Sciatic nerve (tissue), 2 donors: Measurements from ENCODE around the gene WDR4. TPM values are rescaled to one million over a fixed set of nuclear protein-coding genes. Genes with fewer than 3 reads are reported as not detected.
"Not testable (repeated sequence)": the region's sequence is repeated elsewhere in the genome, so short reads cannot be mapped to it uniquely, and the experiment has no call there.

ENCODE experiments used
- ATAC-seq: fragments of 200-7000 bp; cut with Tn5 transposase; one replicate; pipeline ENCODE4 v1.9.1; 2020; ENCODE audit warnings: mild to moderate bottlenecking, moderate library complexity
- DNase-seq: peaks from one replicate; pipeline ENCODE4 v3.0.0-alpha.2; 2020; ENCODE audit warnings: low spot score
- intact Hi-C: fragments of 100-400 bp; cut with DNase I; formaldehyde crosslinking; loops from one replicate; pipeline ENCODE4 v1.14.2; 2022
- total RNA-seq: library from RNA; stranded (reverse); fragmentation: NEBNext Ultra II Directional; extraction: Animal tissue kit (Norgen Biotek cat#: 25700); gene quantifications from one replicate; pipeline ENCODE4 v1.2.1, GENCODE V29; 2021
- donor health status: DM: no; HTN: no; CAD: no.
- donor health status: DM: no; HTN: no; CAD: no.

WDR4 gene
- total RNA-seq, 1 donor from 2014 or later, result 13.0 TPM

- DNase-seq (no peak), ATAC-seq (no peak)
- intact Hi-C loops, result no loop called here
Observed at GRCh38 chr21:42887326-42887725, 8.0 kb upstream of the WDR4 start.

GRCh38 chr21:42883921-42884320 is 4.6 kb upstream of the WDR4 start:
- ATAC-seq (no peak), DNase-seq (no peak)
- intact Hi-C loops, result no loop called here

GRCh38 chr21:42880352-42880751 is 1.0 kb upstream of the WDR4 start:
- intact Hi-C loops, result no loop called here
- DNase-seq (no peak), ATAC-seq (no peak)

- ATAC-seq (peak; percentile 4), DNase-seq (no peak)
- intact Hi-C loops, result no loop called here
Observed at GRCh38 chr21:42878678-42878992, 704 bp downstream of the WDR4 start.

GRCh38 chr21:42875811-42876210 is 3.5 kb downstream of the WDR4 start:
- DNase-seq, intact Hi-C loops, ATAC-seq: not testable (repeated sequence)

- intact Hi-C loops, result no loop called here
- ATAC-seq, result no peak
- no peak for DNase-seq
Observed at GRCh38 chr21:42873096-42873495, 6.2 kb downstream of the WDR4 start.

GRCh38 chr21:42868196-42868595 is 11.1 kb downstream of the WDR4 start:
- DNase-seq, result no peak
- ATAC-seq, result no peak
- intact Hi-C loops, result no loop called here

GRCh38 chr21:42865776-42866160 is 13.6 kb downstream of the WDR4 start:
- DNase-seq, result no peak
- intact Hi-C loops, result no loop called here
- ATAC-seq, result peak; percentile 76

GRCh38 chr21:42864815-42865775 is 14.2 kb downstream of the WDR4 start:
- no peak for DNase-seq
- peak; percentile 34 for ATAC-seq
- intact Hi-C loops, result no loop called here

GRCh38 chr21:42864286-42864685 is 15.1 kb downstream of the WDR4 start:
- DNase-seq (no peak), ATAC-seq (no peak)
- intact Hi-C loops, result no loop called here

- ATAC-seq (no peak), DNase-seq (no peak)
- intact Hi-C loops, result no loop called here
Observed at GRCh38 chr21:42863504-42863870, 15.9 kb downstream of the WDR4 start.

- ATAC-seq (no peak), DNase-seq (no peak)
- intact Hi-C loops, result no loop called here
Observed at GRCh38 chr21:42862774-42863503, 16.4 kb downstream of the WDR4 start.

- DNase-seq (no peak), ATAC-seq (no peak)
- intact Hi-C loops, result no loop called here
Observed at GRCh38 chr21:42861848-42862400, 17.4 kb downstream of the WDR4 start.

- DNase-seq, result no peak
- intact Hi-C loops, result no loop called here
- ATAC-seq, result no peak
Observed at GRCh38 chr21:42861311-42861847, 18.0 kb downstream of the WDR4 start.

GRCh38 chr21:42860345-42860744 is 19.0 kb downstream of the WDR4 start:
- DNase-seq, result no peak
- no peak for ATAC-seq
- intact Hi-C loops, result no loop called here

GRCh38 chr21:42859891-42860230 is 19.5 kb downstream of the WDR4 start:
- DNase-seq (no peak), ATAC-seq (no peak)
- intact Hi-C loops, result no loop called here

- ATAC-seq (no peak), DNase-seq (no peak)
- intact Hi-C loops, result no loop called here
Observed at GRCh38 chr21:42858957-42859890, 20.1 kb downstream of the WDR4 start.

- ATAC-seq (no peak), DNase-seq (no peak)
- intact Hi-C loops, result no loop called here
Observed at GRCh38 chr21:42858185-42858847, 21.0 kb downstream of the WDR4 start.
